Activated T-cell treated with anti-CD3 and anti-CD28 coated beads, Interleukin-2, amount 50 U/mL, for 24 hours (primary cell): ENCODE data around the gene RAC2.

Experiments used
- DNase-seq: peaks from one replicate; pipeline ENCODE4 v3.0.0-alpha.2; 2020
- H3K27ac Mint-ChIP-seq: 2 replicates; pipeline ENCODE4 v1.8.0; 2020; ENCODE audit warnings: mild to moderate bottlenecking, mixed read lengths
- H3K27me3 Mint-ChIP-seq: 2 replicates; pipeline ENCODE4 v1.8.0; 2020; ENCODE audit warnings: mixed read lengths
- H3K36me3 Mint-ChIP-seq: 2 replicates; pipeline ENCODE4 v1.8.0; 2020; ENCODE audit warnings: low read depth, mixed read lengths
- H3K4me1 Mint-ChIP-seq: 2 replicates; pipeline ENCODE4 v1.8.0; 2020; ENCODE audit warnings: low read depth, mixed read lengths
- H3K4me3 Mint-ChIP-seq: 2 replicates; pipeline ENCODE4 v1.8.0; 2020; ENCODE audit warnings: mild to moderate bottlenecking, moderate library complexity, mixed read lengths
- H3K9me3 Mint-ChIP-seq: 2 replicates; pipeline ENCODE4 v1.8.0; 2020; ENCODE audit warnings: mixed read lengths

RAC2 gene

GRCh38 chr22:37244114-37244921 is at the start of gene RAC2:
Gene RAC2 (minus strand): TSS chr22:37244269. CDS start chr22:37244148, 121 bp downstream.
- DNase-seq, result peak; percentile 94
- Mint-ChIP-seq H3K4me3 (peak within 1 kb of the TSS; percentile 98), H3K36me3 (peaks cover 48% of the 10 kb centered on the region), H3K9me3 (no peaks in the 10 kb centered on the region), H3K27me3 (no peaks in the 10 kb centered on the region), H3K27ac (peak within 1 kb of the TSS; percentile 98), H3K4me1 (peaks cover 53% of the 10 kb centered on the region)

- Mint-ChIP-seq H3K27ac (peak overlapping the region; percentile 41), H3K27me3 (no peaks in the 10 kb centered on the region), H3K4me1 (peaks cover 65% of the 10 kb centered on the region), H3K9me3 (no peaks in the 10 kb centered on the region), H3K36me3 (peaks cover 67% of the 10 kb centered on the region), H3K4me3 (no peak overlapping the region)
- no peak for DNase-seq
Measured at GRCh38 chr22:37293172-37293571, 49.1 kb upstream of the RAC2 start.

GRCh38 chr22:37292641-37293040 is 48.6 kb upstream of the RAC2 start:
- no peak overlapping the region for H3K4me3 Mint-ChIP-seq
- H3K27ac Mint-ChIP-seq, result peak overlapping the region; percentile 81
- H3K9me3 Mint-ChIP-seq, result no peaks in the 10 kb centered on the region
- DNase-seq, result no peak
- peaks cover 64% of the 10 kb centered on the region for H3K36me3 Mint-ChIP-seq
- no peaks in the 10 kb centered on the region for H3K27me3 Mint-ChIP-seq
- peaks cover 64% of the 10 kb centered on the region for H3K4me1 Mint-ChIP-seq

- DNase-seq, result no peak
- H3K27me3 Mint-ChIP-seq, result no peaks in the 10 kb centered on the region
- H3K4me1 Mint-ChIP-seq, result peaks cover 72% of the 10 kb centered on the region
- H3K9me3 Mint-ChIP-seq, result no peaks in the 10 kb centered on the region
- peaks cover 63% of the 10 kb centered on the region for H3K36me3 Mint-ChIP-seq
- peak overlapping the region; percentile 81 for H3K27ac Mint-ChIP-seq
- no peak overlapping the region for H3K4me3 Mint-ChIP-seq
Measured at GRCh38 chr22:37291559-37292298, 47.7 kb upstream of the RAC2 start.

DNA sequence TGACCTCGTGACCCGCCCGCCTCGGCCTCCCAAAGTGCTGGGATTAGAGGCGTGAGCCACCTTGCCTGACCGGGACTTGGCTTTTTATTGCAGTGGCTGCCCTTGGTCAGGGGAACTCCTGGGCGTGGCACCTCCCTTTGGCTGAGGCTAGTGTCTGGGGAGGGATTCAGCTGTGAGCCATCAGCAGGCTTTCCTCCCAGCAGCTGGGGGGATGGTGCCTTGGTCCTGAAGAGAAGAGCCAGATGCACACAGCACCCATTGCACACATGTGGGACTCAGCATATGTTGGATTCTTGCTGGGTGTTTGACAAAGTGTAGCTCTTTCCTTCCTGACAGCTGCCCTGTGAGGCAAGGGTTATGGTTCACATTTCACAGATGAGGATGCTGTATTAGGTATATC is 46.7 kb upstream of the RAC2 start:
- Mint-ChIP-seq H3K4me1 (peaks cover 82% of the 10 kb centered on the region), H3K36me3 (peaks cover 57% of the 10 kb centered on the region), H3K4me3 (no peak overlapping the region), H3K9me3 (no peaks in the 10 kb centered on the region), H3K27me3 (no peaks in the 10 kb centered on the region), H3K27ac (peak overlapping the region; percentile 81)
- DNase-seq, result no peak

DNA sequence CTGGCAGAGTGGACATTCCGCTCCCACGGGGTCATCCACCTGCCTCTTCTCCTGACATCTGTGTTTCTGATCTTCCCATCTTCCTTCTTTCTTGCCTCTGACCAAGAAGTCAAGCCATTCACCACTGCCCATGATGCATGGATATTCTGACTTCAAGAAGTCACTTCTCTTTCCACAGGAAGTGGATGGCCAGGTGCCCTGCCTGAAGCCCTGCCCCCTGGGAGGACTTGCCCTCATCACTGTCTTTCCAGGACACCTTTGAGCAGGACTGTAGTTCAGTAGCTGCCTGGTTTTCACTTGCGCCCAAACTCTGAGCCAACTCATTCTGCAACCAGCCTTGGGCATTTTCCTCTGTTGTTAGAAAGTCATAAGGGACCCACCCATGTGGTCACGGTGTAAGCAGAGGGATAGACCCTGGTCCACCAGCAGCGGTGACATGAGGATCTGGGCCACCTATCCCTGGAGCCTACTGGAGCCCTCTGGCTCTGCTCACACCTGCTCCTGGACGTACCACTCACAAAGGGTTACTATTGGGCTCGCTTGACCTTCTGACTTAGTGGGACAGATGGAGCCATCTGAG is 45.2 kb upstream of the RAC2 start:
- Mint-ChIP-seq H3K27me3 (no peaks in the 10 kb centered on the region), H3K27ac (peak overlapping the region; percentile 41), H3K9me3 (no peaks in the 10 kb centered on the region), H3K36me3 (peaks cover 51% of the 10 kb centered on the region), H3K4me3 (no peak overlapping the region), H3K4me1 (peaks cover 80% of the 10 kb centered on the region)
- DNase-seq, result no peak

- Mint-ChIP-seq H3K4me1 (peaks cover 83% of the 10 kb centered on the region), H3K9me3 (no peaks in the 10 kb centered on the region), H3K4me3 (no peak overlapping the region), H3K36me3 (peaks cover 47% of the 10 kb centered on the region), H3K27ac (peak overlapping the region; percentile 68), H3K27me3 (no peaks in the 10 kb centered on the region)
- DNase-seq, result no peak
Measured at GRCh38 chr22:37288521-37288920, 44.5 kb upstream of the RAC2 start.

DNA sequence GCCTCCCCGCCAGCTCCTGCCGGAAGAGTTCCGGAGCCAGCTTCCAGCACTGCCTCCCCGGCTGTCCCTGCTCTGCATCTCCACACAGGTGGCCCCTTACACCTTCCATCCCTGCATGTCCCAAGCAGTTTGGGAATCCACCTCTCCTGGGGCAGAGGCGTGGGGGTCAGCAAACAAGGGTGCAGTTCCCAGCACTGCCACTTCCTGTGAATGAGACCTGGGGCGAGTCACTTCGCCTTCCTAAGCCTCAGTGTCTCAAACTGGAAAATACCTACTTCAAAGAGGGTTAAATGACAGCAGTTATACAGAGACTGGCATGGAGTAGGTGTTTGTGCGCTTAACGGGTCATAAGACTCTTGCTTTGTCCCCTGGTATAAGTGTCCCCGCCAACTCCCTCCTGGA is 43.5 kb upstream of the RAC2 start:
- Mint-ChIP-seq H3K4me3 (no peak overlapping the region), H3K27ac (peak overlapping the region; percentile 86), H3K4me1 (peaks cover 88% of the 10 kb centered on the region), H3K36me3 (peaks cover 40% of the 10 kb centered on the region), H3K27me3 (no peaks in the 10 kb centered on the region), H3K9me3 (no peaks in the 10 kb centered on the region)
- no peak for DNase-seq

- Mint-ChIP-seq H3K9me3 (no peaks in the 10 kb centered on the region), H3K27ac (peak overlapping the region; percentile 71), H3K4me1 (peaks cover 89% of the 10 kb centered on the region), H3K27me3 (no peaks in the 10 kb centered on the region), H3K4me3 (no peak overlapping the region), H3K36me3 (peaks cover 24% of the 10 kb centered on the region)
- no peak for DNase-seq
Measured at GRCh38 chr22:37285937-37286336, 41.9 kb upstream of the RAC2 start.

GRCh38 chr22:37284805-37285355 is 40.8 kb upstream of the RAC2 start:
- Mint-ChIP-seq H3K27ac (peak overlapping the region; percentile 98), H3K9me3 (no peaks in the 10 kb centered on the region), H3K27me3 (no peaks in the 10 kb centered on the region), H3K36me3 (peaks cover 23% of the 10 kb centered on the region), H3K4me3 (peak overlapping the region; percentile 84), H3K4me1 (peaks cover 83% of the 10 kb centered on the region)
- peak; percentile 67 for DNase-seq

- Mint-ChIP-seq H3K36me3 (peaks cover 19% of the 10 kb centered on the region), H3K4me1 (peaks cover 79% of the 10 kb centered on the region), H3K27me3 (no peaks in the 10 kb centered on the region), H3K9me3 (no peaks in the 10 kb centered on the region), H3K27ac (peak overlapping the region; percentile 98), H3K4me3 (peak overlapping the region; percentile 84)
- DNase-seq, result no peak
Measured at GRCh38 chr22:37284126-37284804, 40.2 kb upstream of the RAC2 start.

DNA sequence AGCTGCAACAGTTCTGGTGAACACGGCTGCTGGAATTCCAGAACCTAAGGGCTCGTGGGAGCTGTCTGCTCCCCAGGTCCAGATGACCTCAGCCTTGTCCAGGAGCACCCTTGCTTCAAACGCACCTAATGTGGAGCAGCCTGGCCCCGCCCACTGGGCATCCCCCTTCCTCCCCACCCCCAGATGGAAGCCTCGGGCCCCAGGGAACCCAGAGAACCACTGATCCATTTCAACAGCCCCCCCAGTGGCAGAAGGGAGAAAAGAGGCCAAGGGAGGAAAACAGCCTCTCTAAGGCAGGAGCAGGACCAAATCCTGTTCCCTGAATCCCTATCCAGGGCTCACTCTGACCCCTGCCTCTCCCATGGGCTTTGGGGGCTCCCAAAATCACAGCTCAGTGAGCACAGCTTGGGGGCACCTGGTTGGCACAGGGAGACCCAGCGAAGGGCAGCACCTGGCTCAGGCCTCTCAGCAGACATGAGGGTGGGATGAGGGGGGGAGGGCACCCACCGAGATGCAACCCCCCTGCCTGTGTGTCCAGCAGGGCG is 39.4 kb upstream of the RAC2 start:
- H3K9me3 Mint-ChIP-seq, result no peaks in the 10 kb centered on the region
- peak; percentile 78 for DNase-seq
- peaks cover 12% of the 10 kb centered on the region for H3K36me3 Mint-ChIP-seq
- peak overlapping the region; percentile 84 for H3K4me3 Mint-ChIP-seq
- H3K4me1 Mint-ChIP-seq, result peaks cover 71% of the 10 kb centered on the region
- H3K27ac Mint-ChIP-seq, result peak overlapping the region; percentile 98
- no peaks in the 10 kb centered on the region for H3K27me3 Mint-ChIP-seq

- peaks cover 67% of the 10 kb centered on the region for H3K4me1 Mint-ChIP-seq
- no peaks in the 10 kb centered on the region for H3K9me3 Mint-ChIP-seq
- peak within 1 kb of the TSS; percentile 84 for H3K4me3 Mint-ChIP-seq
- no peaks in the 10 kb centered on the region for H3K27me3 Mint-ChIP-seq
- peak within 1 kb of the TSS; percentile 98 for H3K27ac Mint-ChIP-seq
- peak; percentile 85 for DNase-seq
- H3K36me3 Mint-ChIP-seq, result peaks cover 12% of the 10 kb centered on the region
Measured at GRCh38 chr22:37282385-37282677, 38.3 kb upstream of the RAC2 start, which contains the start of gene CYTH4. Gene CYTH4 (plus strand): TSS chr22:37282508. CDS start chr22:37282570, 62 bp downstream.
